Activated B cell treated with CpG ODN at 0.5 μM for 24 hours (primary cell): Measurements from ENCODE around the gene NPHS1. TPM values are rescaled to one million over a fixed set of nuclear protein-coding genes. Genes with fewer than 3 reads are reported as not detected.
A peak's percentile ranks its signal among the peaks of the same experiment; 100 is the strongest.
"Not testable (repeated sequence)": the region's sequence is repeated elsewhere in the genome, so short reads cannot be mapped to it uniquely, and the experiment has no call there.

Source experiments
- ATAC-seq: fragments of 200-7000 bp; cut with Tn5 transposase; one replicate; pipeline ENCODE4 v1.10.0; 2021; ENCODE audit warnings: low read depth, mild to moderate bottlenecking, moderate library complexity
- CTCF ChIA-PET: fragments of 350-600 bp; sonication (Branson Sonifier 250); formaldehyde crosslinking; loops from one replicate; lab custom pipeline; 2021; ENCODE audit warnings: antibody characterized with exemption; lab: Charles Lee
- POLR2A ChIA-PET: fragments of 350-600 bp; sonication (Branson Sonifier 250); formaldehyde crosslinking; loops from one replicate; lab custom pipeline; 2021; ENCODE audit warnings: antibody characterized with exemption; lab: Charles Lee
- DNase-seq: peaks from one replicate; pipeline ENCODE4 v3.0.0; 2022
- H3K27ac Mint-ChIP-seq: one replicate; pipeline ENCODE4 v1.8.0; 2020; ENCODE audit warnings: mixed read lengths
- H3K27me3 Mint-ChIP-seq: one replicate; pipeline ENCODE4 v1.8.0; 2021; ENCODE audit warnings: mixed read lengths
- H3K36me3 Mint-ChIP-seq: one replicate; pipeline ENCODE4 v1.8.0; 2021; ENCODE audit warnings: low read depth, mixed read lengths
- H3K4me1 Mint-ChIP-seq: one replicate; pipeline ENCODE4 v1.8.0; 2021; ENCODE audit warnings: mixed read lengths
- H3K4me3 Mint-ChIP-seq: one replicate; pipeline ENCODE4 v1.8.0; 2020; ENCODE audit warnings: mild to moderate bottlenecking, mixed read lengths
- H3K9me3 Mint-ChIP-seq: one replicate; pipeline ENCODE4 v1.8.0; 2020; ENCODE audit warnings: mixed read lengths
- intact Hi-C: fragments of 100-400 bp; cut with micrococcal nuclease; formaldehyde crosslinking; loops from one replicate; pipeline ENCODE4 v1.15.1; 2024
- total RNA-seq: library from RNA; stranded (reverse); gene quantifications from 2 replicates; pipeline ENCODE4 v1.2.3, GENCODE V29; 2022
- TF ChIP-seq, protein P1 (sequence below): fragments of 200-600 bp; IDR thresholded peaks from one replicate; pipeline ENCODE4 v1.8.0; 2022; ENCODE audit warnings: antibody characterized with exemption, mild to moderate bottlenecking

The NPHS1 gene
- total RNA-seq, 1 donor from 2014 or later, result 0.18 TPM

DNA sequence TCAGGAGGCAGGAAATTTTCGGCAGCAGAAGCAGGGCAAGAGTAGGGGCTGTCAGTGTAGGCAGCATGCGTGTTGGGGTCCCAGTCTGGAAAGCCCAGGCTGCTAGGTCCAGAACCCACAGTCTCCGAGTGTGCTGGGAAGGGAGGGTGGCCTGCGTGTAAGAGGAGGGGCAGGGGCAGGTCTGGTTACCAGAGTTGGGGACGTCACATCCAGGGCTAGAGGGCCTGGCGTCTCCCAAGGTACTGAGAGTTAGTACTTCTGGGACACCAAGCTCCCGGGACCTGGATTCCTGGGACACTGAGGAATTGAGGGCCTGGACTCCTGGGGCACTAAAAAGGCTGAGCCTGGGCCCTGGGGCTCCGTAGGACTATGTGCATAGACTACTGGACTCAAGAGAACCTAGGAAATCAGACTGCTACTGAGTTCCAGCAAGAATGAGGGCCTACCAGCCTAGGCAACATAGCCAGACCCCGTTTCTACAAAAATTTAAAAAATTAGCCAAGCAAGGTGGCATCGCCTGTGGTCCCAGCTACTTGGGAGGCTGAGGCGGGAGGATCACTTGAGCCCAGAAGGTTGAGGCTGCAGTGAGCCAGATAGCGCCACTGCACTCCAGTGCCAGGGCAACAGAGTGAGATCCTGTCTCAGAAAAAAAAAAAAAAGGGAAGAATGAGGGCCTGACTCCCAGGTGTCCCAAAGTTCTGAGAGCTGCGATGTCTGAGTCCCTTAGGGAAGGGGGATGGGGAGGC, 45.6 kb upstream of the NPHS1 start:
- Mint-ChIP-seq H3K27ac (peak overlapping the region; percentile 62), H3K36me3 (peaks cover 57% of the 10 kb centered on the region), H3K9me3 (no peaks in the 10 kb centered on the region), H3K4me3 (peak overlapping the region; percentile 95), H3K27me3 (no peaks in the 10 kb centered on the region), H3K4me1 (peaks cover 63% of the 10 kb centered on the region)
- DNase-seq (no peak), ATAC-seq (no peak)
- TF ChIP-seq, protein P1, sequence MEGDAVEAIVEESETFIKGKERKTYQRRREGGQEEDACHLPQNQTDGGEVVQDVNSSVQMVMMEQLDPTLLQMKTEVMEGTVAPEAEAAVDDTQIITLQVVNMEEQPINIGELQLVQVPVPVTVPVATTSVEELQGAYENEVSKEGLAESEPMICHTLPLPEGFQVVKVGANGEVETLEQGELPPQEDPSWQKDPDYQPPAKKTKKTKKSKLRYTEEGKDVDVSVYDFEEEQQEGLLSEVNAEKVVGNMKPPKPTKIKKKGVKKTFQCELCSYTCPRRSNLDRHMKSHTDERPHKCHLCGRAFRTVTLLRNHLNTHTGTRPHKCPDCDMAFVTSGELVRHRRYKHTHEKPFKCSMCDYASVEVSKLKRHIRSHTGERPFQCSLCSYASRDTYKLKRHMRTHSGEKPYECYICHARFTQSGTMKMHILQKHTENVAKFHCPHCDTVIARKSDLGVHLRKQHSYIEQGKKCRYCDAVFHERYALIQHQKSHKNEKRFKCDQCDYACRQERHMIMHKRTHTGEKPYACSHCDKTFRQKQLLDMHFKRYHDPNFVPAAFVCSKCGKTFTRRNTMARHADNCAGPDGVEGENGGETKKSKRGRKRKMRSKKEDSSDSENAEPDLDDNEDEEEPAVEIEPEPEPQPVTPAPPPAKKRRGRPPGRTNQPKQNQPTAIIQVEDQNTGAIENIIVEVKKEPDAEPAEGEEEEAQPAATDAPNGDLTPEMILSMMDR, result no peak
- ChIA-PET CTCF (no interaction called here), POLR2A (interaction anchor here (1.0 to 2.4 kb wide), 4 partner anchors 11 to 33 kb away, joined by 4 to 10 read pairs (median 5); no protein-coding TSS in a partner anchor)
- intact Hi-C loops, result loop anchor here (2.0 kb wide), 1 partner anchor 243 kb away; the partner anchor contains the start of gene CAPNS1

DNA sequence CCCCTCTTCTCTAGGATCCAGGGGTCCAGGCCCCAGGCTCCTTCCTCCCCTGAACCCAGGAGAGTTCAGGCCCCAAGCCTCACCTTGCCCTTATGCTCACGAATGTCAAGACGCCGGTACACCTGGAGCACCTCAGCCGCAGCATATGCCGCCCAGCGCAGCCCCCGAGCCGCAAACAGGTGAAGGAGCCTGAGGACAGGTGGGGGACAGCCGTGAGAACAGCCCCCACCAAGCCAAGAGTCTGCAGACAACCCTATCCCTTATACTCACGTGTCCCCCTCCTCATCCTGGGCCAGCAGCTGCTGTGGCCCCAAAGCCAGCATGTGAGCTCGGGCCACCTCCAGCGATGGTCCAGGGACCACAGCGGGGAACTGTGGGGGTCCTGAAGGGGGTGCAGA, 44.3 kb upstream of the NPHS1 start:
- ATAC-seq (no peak), DNase-seq (no peak)
- ChIA-PET POLR2A (no interaction called here), CTCF (no interaction called here)
- intact Hi-C loops, result no loop called here
- no peaks in the 10 kb centered on the region for H3K9me3 Mint-ChIP-seq
- peaks cover 52% of the 10 kb centered on the region for H3K4me1 Mint-ChIP-seq
- TF ChIP-seq, protein P1, result no peak
- H3K27ac Mint-ChIP-seq, result peak overlapping the region; percentile 43
- H3K36me3 Mint-ChIP-seq, result peaks cover 66% of the 10 kb centered on the region
- H3K27me3 Mint-ChIP-seq, result no peaks in the 10 kb centered on the region
- peak overlapping the region; percentile 38 for H3K4me3 Mint-ChIP-seq

DNA sequence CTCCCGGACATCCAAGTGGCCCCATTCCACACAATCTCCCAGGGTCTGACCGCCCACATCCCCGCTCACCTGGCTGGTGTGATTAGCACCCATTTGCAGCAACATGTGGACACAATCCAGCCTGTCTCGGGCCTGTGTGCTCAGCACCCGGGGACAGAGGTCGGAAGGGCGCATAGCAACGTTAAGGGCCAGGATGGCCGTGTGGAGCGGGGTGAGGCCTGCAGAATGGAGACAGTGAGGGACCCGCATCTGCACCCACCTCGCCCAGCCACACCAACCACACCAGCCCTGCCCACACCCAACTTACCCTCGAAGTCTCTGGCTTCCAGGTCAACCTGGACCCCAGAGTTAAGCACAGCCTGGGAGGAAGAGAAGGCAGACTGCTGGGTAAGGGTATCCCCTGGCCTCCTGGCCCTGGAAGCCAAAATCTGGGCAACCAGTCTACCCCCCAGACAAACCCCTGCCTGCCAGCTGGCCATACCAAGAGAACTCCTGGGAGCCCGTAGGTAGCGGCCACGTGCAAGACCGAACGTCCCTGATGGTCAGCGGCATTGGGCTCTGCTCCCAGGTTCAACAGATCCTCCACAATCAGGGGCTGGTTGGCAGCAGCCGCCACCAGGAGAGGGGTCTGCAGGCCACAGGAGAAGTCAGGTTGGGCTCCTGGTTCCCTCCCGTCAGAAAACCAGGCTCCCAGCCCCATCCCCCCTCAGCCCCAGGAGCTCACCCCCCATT, 43.8 kb upstream of the NPHS1 start:
- DNase-seq, result no peak
- intact Hi-C loops, result no loop called here
- POLR2A ChIA-PET, result interaction anchor here (2.2 kb wide), 1 partner anchor 10 kb away, joined by 6 read pairs; no protein-coding TSS in a partner anchor
- no peak for ATAC-seq
- CTCF ChIA-PET, result no interaction called here
- H3K27me3 Mint-ChIP-seq, result no peaks in the 10 kb centered on the region
- no peaks in the 10 kb centered on the region for H3K9me3 Mint-ChIP-seq
- H3K27ac Mint-ChIP-seq, result peak overlapping the region; percentile 43
- TF ChIP-seq, protein P1, result no peak
- peaks cover 49% of the 10 kb centered on the region for H3K4me1 Mint-ChIP-seq
- H3K4me3 Mint-ChIP-seq, result no peak overlapping the region
- peaks cover 71% of the 10 kb centered on the region for H3K36me3 Mint-ChIP-seq

DNA sequence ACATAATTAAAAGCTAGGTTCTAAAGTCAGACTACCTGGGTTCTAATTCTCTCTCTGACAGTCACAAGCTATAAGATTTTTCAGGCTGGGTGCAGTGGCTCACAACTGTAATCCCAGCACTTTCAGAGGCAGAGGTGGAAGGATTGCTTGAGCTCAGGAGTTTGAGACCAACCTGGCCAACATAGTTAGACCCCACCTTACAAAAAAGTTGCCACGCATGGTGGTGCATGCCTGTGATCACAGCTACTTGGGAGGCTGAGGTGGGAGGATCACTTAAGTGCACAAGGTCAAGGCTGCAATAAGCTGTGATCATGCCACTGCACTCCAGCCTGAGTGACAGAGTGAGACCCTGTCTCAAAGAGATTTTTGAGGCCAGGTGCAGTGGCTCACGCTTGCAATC, 42.0 kb upstream of the NPHS1 start:
- CTCF ChIA-PET, result interaction anchor here (0.6 to 1.2 kb wide), 3 partner anchors 11 to 207 kb away, joined by 3 read pairs; no protein-coding TSS in a partner anchor
- Mint-ChIP-seq H3K4me3 (no peak overlapping the region), H3K27me3 (no peaks in the 10 kb centered on the region), H3K9me3 (no peaks in the 10 kb centered on the region), H3K27ac (no peak overlapping the region), H3K36me3 (peaks cover 83% of the 10 kb centered on the region), H3K4me1 (peaks cover 44% of the 10 kb centered on the region)
- DNase-seq, result no peak
- TF ChIP-seq, protein P1, result no peak
- POLR2A ChIA-PET, result interaction anchor here (0.5 to 2.2 kb wide), 5 partner anchors 9 to 248 kb away, joined by 3 to 6 read pairs (median 4); no protein-coding TSS in a partner anchor
- intact Hi-C loops, result no loop called here
- ATAC-seq, result no peak

DNA sequence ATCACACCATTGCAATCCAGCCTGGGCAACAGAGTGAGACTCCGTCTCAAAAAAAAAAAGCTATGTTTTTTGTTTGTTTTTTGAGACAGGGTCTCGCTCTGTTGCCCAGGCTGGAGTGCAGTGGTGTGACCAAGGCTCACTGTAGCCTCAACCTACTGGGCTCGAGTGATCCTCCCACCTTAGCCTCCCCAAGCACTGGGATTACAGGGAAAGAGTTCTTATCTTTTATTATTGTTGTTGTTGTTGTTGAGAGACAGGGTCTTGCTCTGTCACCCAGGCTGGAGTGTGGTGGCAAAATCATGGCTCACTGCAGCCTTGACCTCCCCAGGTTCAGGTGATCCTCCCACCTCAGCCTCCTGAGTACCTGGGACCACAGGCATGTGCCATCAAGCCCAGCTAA, 39.5 kb upstream of the NPHS1 start:
- ChIA-PET CTCF (interaction anchor here (0.7 to 0.8 kb wide), 2 partner anchors 9 to 39 kb away, joined by 3 to 4 read pairs; no protein-coding TSS in a partner anchor), POLR2A (interaction anchor here (0.9 to 1.8 kb wide), 5 partner anchors 9 to 40 kb away, joined by 3 to 9 read pairs (median 5); no protein-coding TSS in a partner anchor)
- DNase-seq, H3K27ac Mint-ChIP-seq, H3K9me3 Mint-ChIP-seq, intact Hi-C loops, ATAC-seq, H3K27me3 Mint-ChIP-seq, H3K4me3 Mint-ChIP-seq: not testable (repeated sequence)
- peaks cover 23% of the 10 kb centered on the region for H3K4me1 Mint-ChIP-seq
- H3K36me3 Mint-ChIP-seq, result peaks cover 88% of the 10 kb centered on the region
